ENCODE results near the gene EGFR.

DNA sequence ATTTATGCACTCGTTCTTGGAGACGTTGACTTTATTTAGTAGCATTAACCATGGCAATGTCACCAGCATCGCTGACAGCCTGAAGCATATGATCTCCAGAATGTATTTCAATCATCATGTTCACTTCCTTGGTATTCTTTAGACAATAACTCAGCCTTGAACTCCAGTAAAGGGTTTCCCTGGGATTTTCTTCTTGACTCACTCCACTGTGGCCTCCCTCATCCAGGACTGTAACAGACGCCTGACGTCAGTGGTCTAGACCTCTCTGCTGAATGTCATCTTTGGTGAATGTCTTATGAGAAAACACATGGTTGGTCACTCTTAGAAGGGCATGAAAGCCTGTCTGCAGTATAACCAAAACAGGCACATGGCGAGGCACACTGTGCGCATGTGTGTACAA, 64.4 kb downstream of the EGFR start:
- TF ChIP-seq, protein P1, sequence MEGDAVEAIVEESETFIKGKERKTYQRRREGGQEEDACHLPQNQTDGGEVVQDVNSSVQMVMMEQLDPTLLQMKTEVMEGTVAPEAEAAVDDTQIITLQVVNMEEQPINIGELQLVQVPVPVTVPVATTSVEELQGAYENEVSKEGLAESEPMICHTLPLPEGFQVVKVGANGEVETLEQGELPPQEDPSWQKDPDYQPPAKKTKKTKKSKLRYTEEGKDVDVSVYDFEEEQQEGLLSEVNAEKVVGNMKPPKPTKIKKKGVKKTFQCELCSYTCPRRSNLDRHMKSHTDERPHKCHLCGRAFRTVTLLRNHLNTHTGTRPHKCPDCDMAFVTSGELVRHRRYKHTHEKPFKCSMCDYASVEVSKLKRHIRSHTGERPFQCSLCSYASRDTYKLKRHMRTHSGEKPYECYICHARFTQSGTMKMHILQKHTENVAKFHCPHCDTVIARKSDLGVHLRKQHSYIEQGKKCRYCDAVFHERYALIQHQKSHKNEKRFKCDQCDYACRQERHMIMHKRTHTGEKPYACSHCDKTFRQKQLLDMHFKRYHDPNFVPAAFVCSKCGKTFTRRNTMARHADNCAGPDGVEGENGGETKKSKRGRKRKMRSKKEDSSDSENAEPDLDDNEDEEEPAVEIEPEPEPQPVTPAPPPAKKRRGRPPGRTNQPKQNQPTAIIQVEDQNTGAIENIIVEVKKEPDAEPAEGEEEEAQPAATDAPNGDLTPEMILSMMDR (conservative IDR thresholded peaks at IDR 0.05; ENCODE audit: low read length), result no peak
- TF ChIP-seq EZH2phosphoT487 (IDR thresholded peaks at IDR 0.05; ENCODE audit: borderline replicate concordance), result no peak

All from Loucy (cell line).